CD4-positive, alpha-beta T cell treated with Interleukin-21 for 1 hour (primary cell): Measurements from ENCODE around the gene B3GAT1.

Source experiments
- DNase-seq: peaks from one replicate; pipeline ENCODE4 v3.0.0-alpha.2; 2020

The B3GAT1 gene

GRCh38 chr11:134390706-134391569 lies 21.1 kb downstream of the B3GAT1 start:
- no peak for DNase-seq

DNA sequence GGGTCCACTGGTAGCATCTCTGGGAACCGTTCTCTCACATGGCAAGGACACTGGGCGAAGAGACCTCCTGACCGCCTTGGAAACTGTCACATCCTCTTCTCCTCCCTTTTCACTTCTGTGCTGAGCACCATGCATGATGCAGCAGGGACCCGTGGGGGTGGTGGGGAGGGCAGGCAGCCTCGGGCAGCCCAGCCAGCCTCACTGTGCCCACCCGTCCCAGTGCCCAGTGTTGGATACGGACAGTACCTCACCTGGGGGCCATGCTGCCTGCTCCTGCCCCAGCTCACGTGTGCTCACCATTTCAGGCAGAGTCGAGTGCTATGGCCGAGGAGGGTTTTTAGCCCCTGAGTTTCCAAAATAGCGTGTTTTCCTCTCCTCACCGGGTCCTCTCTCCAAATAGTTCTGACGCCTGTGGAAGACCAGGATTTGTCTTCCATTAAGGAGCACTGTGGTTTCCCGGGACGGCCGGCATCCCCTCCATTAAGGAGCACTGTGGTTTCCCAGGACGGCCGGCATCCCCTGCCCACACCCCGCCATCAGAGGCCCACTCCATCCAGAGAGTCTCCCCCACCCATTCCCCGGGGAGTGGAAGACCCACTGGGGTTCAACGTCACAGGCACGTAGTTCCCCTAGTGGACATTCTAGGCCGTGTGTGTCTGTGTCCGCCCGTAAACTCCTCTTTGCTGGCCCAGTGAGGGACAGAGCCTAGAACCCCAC lies 22.4 kb downstream of the B3GAT1 start:
- DNase-seq = no peak

- no peak for DNase-seq
Observed at GRCh38 chr11:134388590-134388989, 23.5 kb downstream of the B3GAT1 start.

DNA sequence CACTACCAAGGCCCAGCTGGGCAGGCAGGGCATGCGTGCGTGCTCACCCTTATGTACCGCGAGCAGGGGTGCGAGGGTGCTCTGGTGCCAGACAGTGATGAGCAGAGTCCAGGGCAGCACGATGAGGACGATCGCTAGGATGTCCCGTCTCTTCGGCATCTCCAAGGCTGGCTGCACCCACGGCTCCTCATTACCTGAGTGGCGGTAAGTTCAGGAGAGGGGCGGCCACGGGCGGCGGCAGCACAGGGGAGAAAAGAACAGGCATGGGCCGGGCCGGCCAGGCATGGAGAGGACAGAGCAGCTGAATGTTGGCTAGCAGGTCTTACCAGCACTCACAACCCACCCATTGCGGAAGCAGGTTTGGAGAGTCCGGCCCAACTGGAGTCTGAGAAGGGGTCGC lies 24.5 kb downstream of the B3GAT1 start:
- DNase-seq = no peak

- DNase-seq = peak; percentile 4
Observed at GRCh38 chr11:134386945-134387344, 25.1 kb downstream of the B3GAT1 start.

GRCh38 chr11:134385774-134386565 lies 26.1 kb downstream of the B3GAT1 start:
- DNase-seq = no peak

DNA sequence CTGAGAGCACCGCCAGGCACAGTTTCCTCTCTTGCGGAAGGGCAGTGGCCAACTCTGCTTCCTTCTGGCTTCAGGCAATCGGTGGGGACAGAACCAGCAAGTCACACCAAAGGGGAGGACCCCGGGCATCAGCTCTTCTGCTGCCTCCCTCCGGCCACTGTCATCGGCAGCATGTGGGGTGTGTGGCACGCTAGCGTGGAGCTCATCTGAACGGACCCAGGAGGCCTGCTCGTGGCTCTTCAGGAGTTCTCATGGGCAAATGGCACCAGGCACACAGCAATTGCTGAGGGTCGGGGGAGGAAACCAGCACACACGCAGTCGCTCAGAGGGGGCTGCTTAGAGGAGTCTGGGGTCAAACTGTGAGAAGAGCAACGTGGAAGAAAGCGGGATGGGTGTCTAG lies 26.9 kb downstream of the B3GAT1 start:
- no peak for DNase-seq

DNA sequence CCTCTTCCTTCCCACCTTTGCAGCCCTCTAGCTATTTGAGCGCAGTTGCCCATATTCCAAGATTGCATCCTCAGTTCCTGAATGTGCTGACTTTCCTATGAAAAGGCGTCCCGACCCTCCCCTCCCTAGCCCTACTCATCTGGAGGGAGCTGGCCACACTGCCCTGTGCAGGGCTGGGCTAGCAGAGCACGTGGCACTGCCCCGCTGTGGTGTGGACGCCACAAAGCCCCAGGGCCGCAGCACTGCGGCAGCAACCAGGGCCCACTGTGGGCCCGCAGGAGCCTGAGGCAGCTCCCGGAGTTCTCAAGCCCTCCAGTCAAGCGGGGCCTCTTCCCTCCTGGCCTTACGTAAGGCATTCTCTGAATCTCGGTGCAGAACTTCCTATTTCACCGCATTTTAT lies 27.6 kb downstream of the B3GAT1 start:
- no peak for DNase-seq

- no peak for DNase-seq
Observed at GRCh38 chr11:134383576-134384221, 28.3 kb downstream of the B3GAT1 start.

DNA sequence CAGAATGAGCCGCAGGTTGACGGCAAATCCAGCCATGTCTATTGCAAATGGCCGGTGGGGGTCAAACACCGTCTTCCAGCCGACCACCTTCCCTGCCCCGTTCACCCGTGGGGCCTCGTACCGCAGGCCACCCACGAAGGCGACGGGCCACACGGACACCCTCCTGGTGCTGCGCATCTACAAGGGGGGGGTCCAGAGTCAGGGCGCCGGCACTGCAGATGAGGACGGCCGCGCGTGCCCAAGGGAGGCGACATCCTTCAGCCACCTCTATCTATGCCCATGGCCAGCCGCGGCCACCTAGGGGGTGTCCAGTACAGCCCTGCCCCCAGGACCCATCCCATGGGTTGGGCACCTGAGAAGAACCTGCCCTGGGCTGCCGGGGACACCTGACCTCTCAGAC lies 29.2 kb downstream of the B3GAT1 start:
- no peak for DNase-seq

DNA sequence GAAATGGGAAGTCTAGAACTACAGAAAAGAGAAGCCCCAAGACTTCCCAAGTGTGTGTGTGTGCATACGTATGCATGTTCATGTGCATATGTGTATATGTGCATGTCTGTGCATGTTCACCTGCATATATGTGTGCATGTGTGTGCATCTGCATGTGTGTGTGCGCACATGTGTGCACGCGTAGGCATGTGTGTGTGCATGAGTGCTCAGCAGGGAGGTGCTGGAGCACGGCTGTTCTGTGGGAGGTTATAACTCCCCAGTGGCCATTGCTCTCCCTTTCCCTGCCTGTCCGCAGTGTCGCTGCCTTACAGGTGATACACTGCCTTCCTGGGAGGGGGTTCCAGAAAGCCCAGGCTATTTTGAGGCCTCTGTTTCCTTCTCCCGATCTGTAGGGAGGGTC lies 29.8 kb downstream of the B3GAT1 start:
- no peak for DNase-seq

- DNase-seq = no peak
Observed at GRCh38 chr11:134380785-134381184, 31.3 kb downstream of the B3GAT1 start.

- DNase-seq = no peak
Observed at GRCh38 chr11:134380229-134380628, 31.8 kb downstream of the B3GAT1 start.

GRCh38 chr11:134379241-134379640 lies 32.8 kb downstream of the B3GAT1 start:
- DNase-seq = no peak

DNA sequence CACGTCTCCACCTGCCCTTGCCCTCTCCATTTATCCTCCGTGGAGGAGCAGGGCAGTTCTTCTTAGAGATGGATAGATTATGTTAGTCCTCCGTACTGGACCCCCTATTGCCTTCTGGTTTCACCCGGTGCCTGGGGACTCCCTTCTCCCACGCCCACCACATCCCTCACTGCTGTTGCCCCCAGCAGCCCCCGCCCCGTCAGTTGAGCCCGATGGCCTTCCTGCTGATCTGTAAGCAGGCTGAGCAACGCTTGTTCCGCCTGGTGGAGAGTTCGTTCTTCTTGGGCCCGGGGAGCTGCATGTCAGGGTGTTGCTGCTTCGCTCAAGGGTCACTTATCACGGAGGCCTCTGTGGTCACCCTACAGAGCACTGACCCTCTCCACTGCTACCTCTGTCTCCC lies 34.2 kb downstream of the B3GAT1 start:
- DNase-seq = no peak

DNA sequence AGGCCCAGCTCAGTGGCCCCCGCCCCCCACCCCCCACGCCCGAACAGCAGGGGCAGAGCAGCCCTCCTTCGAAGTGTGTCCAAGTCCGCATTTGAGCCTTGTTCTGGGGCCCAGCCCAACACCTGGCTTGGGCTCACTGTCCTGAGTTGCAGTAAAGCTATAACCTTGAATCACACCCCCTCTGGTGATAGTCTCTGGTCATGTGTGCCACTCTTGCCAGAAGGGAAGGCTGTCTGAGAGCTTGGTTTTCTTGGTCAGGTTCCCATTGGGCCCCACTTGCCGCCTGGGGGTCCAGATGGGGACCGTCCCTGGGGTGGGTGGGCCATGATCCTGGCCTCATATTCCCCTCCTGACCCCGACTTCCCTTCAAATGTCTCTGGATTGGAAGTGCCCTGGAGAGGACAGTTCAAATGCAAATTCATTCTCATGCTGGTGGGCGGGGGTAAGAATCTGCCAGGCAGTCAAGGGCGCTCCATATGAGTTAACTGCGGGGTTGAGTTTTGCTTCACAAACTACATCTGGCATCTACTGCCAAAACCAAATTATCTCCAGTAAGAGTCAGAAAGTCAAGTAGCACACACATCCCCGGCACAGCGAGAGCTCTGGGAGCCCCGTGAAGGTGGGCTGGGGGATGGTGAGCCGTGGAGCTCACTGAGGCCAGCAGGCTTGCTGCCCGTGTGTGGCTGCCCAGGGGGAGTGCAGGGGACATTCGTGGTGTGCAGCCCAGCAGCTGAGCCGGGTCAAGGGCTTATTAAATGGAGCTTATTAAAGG lies 35.7 kb downstream of the B3GAT1 start:
- DNase-seq = no peak

DNA sequence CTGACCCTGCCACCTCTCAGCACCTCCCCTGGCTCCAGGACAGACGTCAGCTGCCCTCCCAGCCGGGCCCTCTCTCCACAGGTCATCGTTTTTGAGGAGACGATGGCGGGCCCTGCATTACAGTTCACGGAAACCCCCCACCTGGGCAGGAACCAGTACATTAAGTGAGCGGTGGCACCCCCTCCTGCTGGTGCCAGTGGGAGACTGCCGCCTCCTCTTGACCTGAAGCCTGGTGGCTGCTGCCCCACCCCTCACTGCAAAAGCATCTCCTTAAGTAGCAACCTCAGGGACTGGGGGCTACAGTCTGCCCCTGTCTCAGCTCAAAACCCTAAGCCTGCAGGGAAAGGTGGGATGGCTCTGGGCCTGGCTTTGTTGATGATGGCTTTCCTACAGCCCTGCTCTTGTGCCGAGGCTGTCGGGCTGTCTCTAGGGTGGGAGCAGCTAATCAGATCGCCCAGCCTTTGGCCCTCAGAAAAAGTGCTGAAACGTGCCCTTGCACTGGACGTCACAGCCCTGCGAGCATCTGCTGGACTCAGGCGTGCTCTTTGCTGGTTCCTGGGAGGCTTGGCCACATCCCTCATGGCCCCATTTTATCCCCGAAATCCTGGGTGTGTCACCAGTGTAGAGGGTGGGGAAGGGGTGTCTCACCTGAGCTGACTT lies 37.0 kb downstream of the B3GAT1 start:
- no peak for DNase-seq

DNA sequence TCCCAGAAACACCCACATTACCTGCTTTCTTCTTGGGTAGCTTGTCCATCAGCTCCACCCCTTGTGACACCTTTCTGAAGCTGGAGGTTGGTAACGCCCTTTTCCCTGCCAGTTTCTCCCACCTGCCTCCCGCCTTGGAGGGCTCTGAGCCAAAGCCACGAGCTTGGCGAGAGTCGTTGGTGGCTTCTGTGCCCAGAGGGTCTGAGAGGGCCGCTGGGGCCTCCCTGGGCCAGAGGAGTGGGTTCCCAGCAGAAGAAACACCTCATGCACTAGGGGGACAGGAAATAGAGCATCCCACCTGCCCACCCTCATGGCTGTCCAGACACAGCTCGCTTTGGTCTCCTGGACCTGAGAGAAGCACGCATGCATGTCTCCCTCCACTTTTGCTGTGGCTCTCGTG lies 37.9 kb downstream of the B3GAT1 start:
- DNase-seq = no peak

DNA sequence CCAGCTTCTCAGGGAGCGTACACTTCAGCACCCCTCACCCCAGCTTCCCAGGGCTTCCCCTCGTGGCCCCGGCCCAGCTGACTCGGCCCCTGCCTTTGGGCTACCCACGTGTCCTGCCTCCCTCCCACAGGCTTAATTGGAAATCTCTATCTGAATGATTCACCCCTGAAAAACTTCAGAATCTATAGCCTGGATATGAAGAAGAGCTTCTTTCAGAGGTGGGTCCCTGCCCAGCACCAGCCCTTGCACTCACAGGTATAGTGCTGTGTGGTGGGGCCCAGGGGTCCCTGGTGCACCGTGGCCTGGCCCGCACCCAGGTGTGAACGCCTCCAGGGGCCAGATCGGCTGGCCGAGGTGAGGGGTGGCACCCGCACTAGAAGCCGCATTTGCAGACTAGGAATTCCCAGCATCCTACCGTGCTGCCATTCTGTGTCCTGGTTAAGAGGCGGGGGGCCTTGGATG lies 38.4 kb downstream of the B3GAT1 start:
- no peak for DNase-seq

DNA sequence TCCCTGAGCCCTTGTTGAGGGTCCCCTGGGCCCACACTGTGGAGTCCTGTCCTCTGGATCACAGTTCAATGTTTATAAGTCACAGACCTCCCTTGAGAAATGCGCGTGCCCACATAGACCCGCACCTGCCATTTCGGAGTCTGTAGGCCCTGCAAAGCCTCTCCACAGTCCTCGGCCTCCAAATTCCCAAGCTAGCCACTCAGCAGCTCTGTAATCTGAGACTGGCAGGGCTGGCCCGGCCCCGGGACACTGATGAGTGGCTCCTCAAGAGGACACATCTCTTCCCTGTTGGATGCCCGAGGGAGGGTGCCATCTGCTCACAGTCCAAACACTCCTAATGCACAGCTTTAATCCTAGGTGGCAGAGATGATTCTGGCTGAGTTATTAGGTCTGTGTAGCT lies 39.1 kb downstream of the B3GAT1 start:
- DNase-seq = no peak

DNA sequence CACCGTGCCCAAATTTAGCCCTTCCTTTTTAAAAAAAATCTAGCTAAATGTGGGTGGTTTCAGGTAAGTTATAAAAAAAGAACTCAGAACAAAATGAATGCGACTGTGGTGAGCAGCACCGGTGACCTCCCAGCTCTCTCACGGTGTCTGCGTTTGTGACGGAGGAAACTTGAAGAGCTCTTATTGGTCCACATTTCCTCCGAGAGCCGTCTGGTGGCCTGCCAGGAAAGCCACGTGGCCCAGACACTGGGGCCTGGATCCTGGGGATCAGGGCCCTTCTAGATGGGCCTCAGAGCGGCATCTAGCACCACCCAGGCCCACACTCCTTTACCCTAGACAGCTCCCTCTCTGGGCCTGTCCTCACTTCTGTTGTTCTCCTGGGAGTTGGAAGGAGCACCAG lies 39.5 kb downstream of the B3GAT1 start:
- DNase-seq = no peak
